Measurements from ENCODE around the gene KLK11.

Gene KLK11

DNA sequence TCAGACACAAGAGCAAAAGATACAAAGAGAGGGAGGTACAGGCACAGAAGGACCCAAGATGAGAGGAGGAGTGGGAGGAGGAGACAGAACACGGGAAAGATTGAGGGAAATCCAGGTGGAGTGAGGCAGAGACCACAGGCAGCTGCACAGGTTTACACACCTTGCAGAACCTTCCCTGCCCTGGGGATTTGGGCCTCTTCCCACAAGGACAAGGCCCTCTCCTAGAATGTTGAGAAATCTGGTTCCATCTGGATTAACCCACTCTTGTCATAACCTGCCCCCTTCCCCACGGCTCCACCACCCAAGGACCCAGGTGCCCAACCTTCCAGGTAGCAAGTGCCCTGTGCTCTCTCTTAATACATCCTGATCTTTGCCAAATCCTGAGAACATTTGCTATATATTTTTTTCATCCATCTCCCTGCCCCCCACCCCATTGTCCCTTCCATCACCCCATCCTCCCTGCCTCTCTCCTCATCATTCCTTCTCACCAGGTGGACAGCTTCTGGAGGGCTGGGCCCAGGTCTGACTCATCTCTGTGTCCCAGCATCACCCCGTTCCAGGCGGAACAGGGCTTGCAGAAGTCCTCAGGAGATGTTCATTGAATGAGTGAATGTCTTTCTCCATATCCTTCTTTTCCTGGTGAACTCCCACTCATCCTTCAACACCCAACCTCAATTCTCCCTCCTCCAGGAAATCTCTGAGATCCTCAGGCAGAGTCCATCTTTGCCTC is 16.2 kb downstream of the KLK11 start:
- Histone ChIP-seq H2AFZ (ENCODE audit: low read length) (no peak overlapping the region), H4K20me1 (ENCODE audit: insufficient read depth, low read length, poor library complexity, severe bottlenecking) (no peaks in the 10 kb centered on the region), H3K79me2 (ENCODE audit: insufficient read depth, low read length) (no peaks in the 10 kb centered on the region), H3K36me3 (ENCODE audit: insufficient read depth, low read length) (no peaks in the 10 kb centered on the region), H3K27me3 (ENCODE audit: insufficient read depth, low read length, poor library complexity, severe bottlenecking) (no peaks in the 10 kb centered on the region), H3K9me2 (replicated peaks; ENCODE audit: low read depth, low read length) (no peaks in the 10 kb centered on the region), H3K9me3 (ENCODE audit: insufficient read depth, low read depth, low read length) (no peaks in the 10 kb centered on the region), H3K4me2 (ENCODE audit: low read depth, low read length, poor library complexity, severe bottlenecking) (no peak overlapping the region), H3K4me3 (ENCODE audit: low read length, poor library complexity, severe bottlenecking) (no peak overlapping the region), H3K4me1 (ENCODE audit: insufficient read depth, low read length, poor library complexity, severe bottlenecking) (no peaks in the 10 kb centered on the region), H3F3A (ENCODE audit: low read depth) (no peaks in the 10 kb centered on the region), H3K9ac (ENCODE audit: low read depth, low read length, poor library complexity, severe bottlenecking) (no peak overlapping the region)
- TF ChIP-seq, protein P1, sequence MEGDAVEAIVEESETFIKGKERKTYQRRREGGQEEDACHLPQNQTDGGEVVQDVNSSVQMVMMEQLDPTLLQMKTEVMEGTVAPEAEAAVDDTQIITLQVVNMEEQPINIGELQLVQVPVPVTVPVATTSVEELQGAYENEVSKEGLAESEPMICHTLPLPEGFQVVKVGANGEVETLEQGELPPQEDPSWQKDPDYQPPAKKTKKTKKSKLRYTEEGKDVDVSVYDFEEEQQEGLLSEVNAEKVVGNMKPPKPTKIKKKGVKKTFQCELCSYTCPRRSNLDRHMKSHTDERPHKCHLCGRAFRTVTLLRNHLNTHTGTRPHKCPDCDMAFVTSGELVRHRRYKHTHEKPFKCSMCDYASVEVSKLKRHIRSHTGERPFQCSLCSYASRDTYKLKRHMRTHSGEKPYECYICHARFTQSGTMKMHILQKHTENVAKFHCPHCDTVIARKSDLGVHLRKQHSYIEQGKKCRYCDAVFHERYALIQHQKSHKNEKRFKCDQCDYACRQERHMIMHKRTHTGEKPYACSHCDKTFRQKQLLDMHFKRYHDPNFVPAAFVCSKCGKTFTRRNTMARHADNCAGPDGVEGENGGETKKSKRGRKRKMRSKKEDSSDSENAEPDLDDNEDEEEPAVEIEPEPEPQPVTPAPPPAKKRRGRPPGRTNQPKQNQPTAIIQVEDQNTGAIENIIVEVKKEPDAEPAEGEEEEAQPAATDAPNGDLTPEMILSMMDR (conservative IDR thresholded peaks at IDR 0.05; ENCODE audit: low read length), result no peak
- TF ChIP-seq EZH2phosphoT487 (IDR thresholded peaks at IDR 0.05; ENCODE audit: borderline replicate concordance), result no peak

DNA sequence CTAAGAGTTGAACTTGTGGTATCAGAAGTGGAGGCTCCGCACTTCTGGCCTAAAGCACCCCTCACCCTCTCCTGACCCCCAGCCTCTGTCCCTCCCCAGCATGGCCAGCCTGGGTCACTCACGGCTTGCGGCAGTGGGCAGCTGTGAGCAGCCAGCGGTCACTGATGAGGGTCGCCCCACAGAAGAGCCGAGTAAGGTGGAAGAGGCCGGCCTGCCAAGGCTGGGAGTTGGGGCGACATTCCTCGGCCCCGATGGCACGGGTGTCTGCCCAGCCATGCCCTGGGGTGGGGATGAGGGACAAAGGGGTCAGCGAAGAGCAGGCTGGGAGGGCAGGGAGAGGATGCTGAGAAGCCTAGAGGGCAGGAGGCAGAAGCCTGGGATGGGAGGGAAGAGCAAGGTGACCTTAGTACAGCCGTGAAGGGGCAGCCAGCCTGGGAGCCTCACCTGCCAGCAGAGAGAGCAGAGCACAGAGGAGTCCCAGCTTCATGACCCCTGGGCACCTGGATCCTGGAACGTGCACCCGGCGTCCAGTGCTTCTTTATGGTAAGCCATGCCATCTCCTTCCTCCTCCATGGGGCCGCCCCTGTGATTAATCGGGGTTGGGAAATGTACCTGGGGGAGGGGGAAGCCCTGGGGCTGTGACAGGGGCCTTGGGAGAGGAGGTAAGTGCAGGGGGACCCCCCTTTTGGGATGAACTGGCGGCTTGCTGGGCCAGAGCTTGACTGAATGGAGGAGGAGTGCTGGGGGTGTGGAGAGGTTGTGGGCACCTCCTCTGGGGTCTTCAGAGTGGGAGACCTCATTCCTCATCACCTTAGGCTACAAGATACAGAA is 17.1 kb downstream of the KLK11 start:
- H2AFZ ChIP-seq (ENCODE audit: low read length), result no peak overlapping the region
- no peaks in the 10 kb centered on the region for H3K27me3 ChIP-seq (ENCODE audit: insufficient read depth, low read length, poor library complexity, severe bottlenecking)
- H3K4me2 ChIP-seq (ENCODE audit: low read depth, low read length, poor library complexity, severe bottlenecking), result no peak overlapping the region
- no peak overlapping the region for H3K9ac ChIP-seq (ENCODE audit: low read depth, low read length, poor library complexity, severe bottlenecking)
- H3K79me2 ChIP-seq (ENCODE audit: insufficient read depth, low read length), result no peaks in the 10 kb centered on the region
- no peaks in the 10 kb centered on the region for H3K9me3 ChIP-seq (ENCODE audit: insufficient read depth, low read depth, low read length)
- no peak overlapping the region for H3K4me3 ChIP-seq (ENCODE audit: low read length, poor library complexity, severe bottlenecking)
- H3K36me3 ChIP-seq (ENCODE audit: insufficient read depth, low read length), result no peaks in the 10 kb centered on the region
- H3K9me2 ChIP-seq (replicated peaks; ENCODE audit: low read depth, low read length), result no peaks in the 10 kb centered on the region
- TF ChIP-seq, protein P1 (conservative IDR thresholded peaks at IDR 0.05; ENCODE audit: low read length), result no peak
- no peak for TF ChIP-seq EZH2phosphoT487 (IDR thresholded peaks at IDR 0.05; ENCODE audit: borderline replicate concordance)
- H3F3A ChIP-seq (ENCODE audit: low read depth), result no peaks in the 10 kb centered on the region
- no peaks in the 10 kb centered on the region for H4K20me1 ChIP-seq (ENCODE audit: insufficient read depth, low read length, poor library complexity, severe bottlenecking)
- H3K4me1 ChIP-seq (ENCODE audit: insufficient read depth, low read length, poor library complexity, severe bottlenecking), result no peaks in the 10 kb centered on the region

GRCh38 chr19:51007488-51007887 is 18.9 kb downstream of the KLK11 start:
- Histone ChIP-seq H3K36me3 (ENCODE audit: insufficient read depth, low read length) (no peaks in the 10 kb centered on the region), H3K27me3 (ENCODE audit: insufficient read depth, low read length, poor library complexity, severe bottlenecking) (no peaks in the 10 kb centered on the region), H3K4me3 (ENCODE audit: low read length, poor library complexity, severe bottlenecking) (no peak overlapping the region), H3K4me2 (ENCODE audit: low read depth, low read length, poor library complexity, severe bottlenecking) (no peak overlapping the region), H3K9ac (ENCODE audit: low read depth, low read length, poor library complexity, severe bottlenecking) (no peak overlapping the region), H2AFZ (ENCODE audit: low read length) (no peak overlapping the region), H3K9me2 (replicated peaks; ENCODE audit: low read depth, low read length) (no peaks in the 10 kb centered on the region), H3F3A (ENCODE audit: low read depth) (no peaks in the 10 kb centered on the region), H3K4me1 (ENCODE audit: insufficient read depth, low read length, poor library complexity, severe bottlenecking) (no peaks in the 10 kb centered on the region), H4K20me1 (ENCODE audit: insufficient read depth, low read length, poor library complexity, severe bottlenecking) (no peaks in the 10 kb centered on the region), H3K9me3 (ENCODE audit: insufficient read depth, low read depth, low read length) (peaks cover 3% of the 10 kb centered on the region; the same call in 1 of the 2 replicates), H3K79me2 (ENCODE audit: insufficient read depth, low read length) (no peaks in the 10 kb centered on the region)
- TF ChIP-seq EZH2phosphoT487 (IDR thresholded peaks at IDR 0.05; ENCODE audit: borderline replicate concordance), result no peak
- TF ChIP-seq, protein P1 (conservative IDR thresholded peaks at IDR 0.05; ENCODE audit: low read length), result no peak

Measured in Loucy (cell line).